GM23248 (cell line): ENCODE data around the gene CNKSR1. TPM values are rescaled to one million over a fixed set of nuclear protein-coding genes. Genes with fewer than 3 reads are reported as not detected.

ENCODE experiments used
- DNase-seq: peaks from one replicate; pipeline ENCODE4 v3.0.0-alpha.2; 2015
- H2AFZ ChIP-seq: fragments of 200-600 bp; sonication (generic); 2 replicates; pipeline ENCODE4 v1.6.1; 2016; ENCODE audit warnings: antibody characterized with exemption
- H3F3A ChIP-seq: fragments of 200-600 bp; sonication (generic); 2 replicates; pipeline ENCODE4 v1.6.1; 2016; ENCODE audit warnings: mild to moderate bottlenecking, antibody characterized with exemption, mixed run types; ENCODE audit not compliant: insufficient read depth
- H3K27ac ChIP-seq: fragments of 200-600 bp; sonication (generic); 2 replicates; pipeline ENCODE4 v1.5.1; 2016; ENCODE audit warnings: mild to moderate bottlenecking
- H3K27me3 ChIP-seq: fragments of 200-600 bp; sonication (generic); replicated peaks from 2 replicates; pipeline ENCODE4 v1.6.1; 2016; ENCODE audit warnings: mild to moderate bottlenecking; ENCODE audit not compliant: insufficient read depth
- H3K36me3 ChIP-seq: fragments of 200-600 bp; sonication (generic); 2 replicates; pipeline ENCODE4 v1.6.1; 2016; ENCODE audit warnings: low read depth, mild to moderate bottlenecking
- H3K4me1 ChIP-seq: fragments of 200-600 bp; sonication (generic); 2 replicates; pipeline ENCODE4 v1.6.1; 2016; ENCODE audit warnings: mild to moderate bottlenecking; ENCODE audit not compliant: insufficient read depth
- H3K4me2 ChIP-seq: fragments of 200-600 bp; sonication (generic); one replicate; pipeline ENCODE4 v1.6.1; 2016; ENCODE audit warnings: mild to moderate bottlenecking; ENCODE audit not compliant: unreplicated experiment
- H3K4me3 ChIP-seq: fragments of 200-600 bp; sonication (generic); 2 replicates; pipeline ENCODE4 v1.5.1; 2016; ENCODE audit warnings: mild to moderate bottlenecking
- H3K79me2 ChIP-seq: fragments of 200-600 bp; sonication (generic); 2 replicates; pipeline ENCODE4 v1.6.1; 2016; ENCODE audit warnings: mild to moderate bottlenecking; ENCODE audit not compliant: insufficient read depth
- H3K9ac ChIP-seq: fragments of 200-600 bp; sonication (generic); 2 replicates; pipeline ENCODE4 v1.6.1; 2016; ENCODE audit warnings: mild to moderate bottlenecking
- H3K9me2 ChIP-seq: fragments of 200-600 bp; sonication (generic); 2 replicates; pipeline ENCODE4 v1.6.1; 2016; ENCODE audit warnings: mixed run types, mild to moderate bottlenecking, moderate library complexity; ENCODE audit not compliant: insufficient read depth
- H3K9me3 ChIP-seq: fragments of 200-600 bp; sonication (generic); one replicate; pipeline ENCODE4 v1.6.1; 2017; ENCODE audit warnings: low read depth
- H4K20me1 ChIP-seq: fragments of 200-600 bp; sonication (generic); 2 replicates; pipeline ENCODE4 v1.6.0; 2016; ENCODE audit not compliant: insufficient read depth
- EZH2 ChIP-seq: fragments of 200-600 bp; sonication (generic); IDR thresholded peaks from 2 replicates; pipeline ENCODE4 v1.6.1; 2018; ENCODE audit warnings: antibody characterized with exemption, mild to moderate bottlenecking; ENCODE audit not compliant: insufficient read depth, poor library complexity, severe bottlenecking
- EZH2phosphoT487 ChIP-seq: fragments of 200-600 bp; sonication (generic); IDR thresholded peaks from 2 replicates; pipeline ENCODE4 v1.6.1; 2018; ENCODE audit warnings: antibody characterized with exemption, moderate library complexity, mild to moderate bottlenecking, low read depth; ENCODE audit not compliant: insufficient read depth
- WGBS, 2 experiments: methylation state at CpG; one replicate each; pipeline ENCODE4 v1.1.6; 2015 to 2017; ENCODE audit warnings: low lambda C conversion rate in 2 of 2, low coverage in 1 of 2; ENCODE audit errors: missing lambda C conversion rate in 2 of 2; 5-methylcytosine and 5-hydroxymethylcytosine counted together
- in situ Hi-C: fragments of 300-500 bp; cut with MboI; formaldehyde crosslinking; loops from 2 replicates; pipeline ENCODE4 v1.15.0; 2020
- polyA plus RNA-seq: library from polyadenylated mRNA; unstranded; fragments of >200 nt; fragmentation: Nextera tagmentation; extraction: Ambion mirVana; gene quantifications from 2 replicates; pipeline ENCODE4 v1.2.1, GENCODE V29; 2016
- total RNA-seq: library from RNA; depleted of rRNA; stranded (reverse); fragments of >200 nt; shearing (Covaris generic); gene quantifications from 2 replicates; pipeline ENCODE4 v1.2.3, GENCODE V29; 2014

Gene CNKSR1
- total and polyA plus RNA-seq, 2 experiments from 2014 or later, result not detected

GRCh38 chr1:26170472-26170821, 6.8 kb upstream of the CNKSR1 start:
- WGBS, 2 experiments, result 71 to 72% methylated on average over 8 to 9 of the region's 9 CpGs
- no peak overlapping the region for H3K27ac ChIP-seq
- peak overlapping the region; percentile 94 for H2AFZ ChIP-seq

GRCh38 chr1:26171084-26172072, 5.9 kb upstream of the CNKSR1 start, which contains the start of gene ZNF593OS:
TSS of gene ZNF593OS (minus strand) at chr1:26171832. CDS start at chr1:26171661, 171 bp downstream.
- H3F3A ChIP-seq, result no peaks in the 10 kb centered on the region
- in situ Hi-C loops, result no loop called here
- no peak within 1 kb of the TSS for H3K9ac ChIP-seq
- peaks cover 14% of the 10 kb centered on the region; the same call in 1 of the 2 replicates for H3K79me2 ChIP-seq
- H3K9me2 ChIP-seq, result no peaks in the 10 kb centered on the region
- H3K36me3 ChIP-seq, result no peaks in the 10 kb centered on the region
- no peaks in the 10 kb centered on the region for H3K4me1 ChIP-seq
- H2AFZ ChIP-seq, result no peak within 1 kb of the TSS
- no peaks in the 10 kb centered on the region for H3K9me3 ChIP-seq
- no peaks in the 10 kb centered on the region for H4K20me1 ChIP-seq
- H3K27me3 ChIP-seq, result no peaks in the 10 kb centered on the region
- no peak for DNase-seq
- no peak within 1 kb of the TSS for H3K27ac ChIP-seq
- no peak for TF ChIP-seq EZH2phosphoT487
- TF ChIP-seq EZH2, result no peak
- H3K4me2 ChIP-seq, result peak within 1 kb of the TSS; percentile 98
- WGBS, 2 experiments, result 95 to 96% methylated on average over 34 of the region's 34 CpGs
- H3K4me3 ChIP-seq, result peak within 1 kb of the TSS; percentile 96

More at GRCh38 chr1:26170472-26170821, 6.8 kb upstream of the CNKSR1 start:
- Histone ChIP-seq H3K4me2 (peak overlapping the region; percentile 98), H4K20me1 (no peaks in the 10 kb centered on the region), H3K79me2 (peaks cover 14% of the 10 kb centered on the region; the same call in 1 of the 2 replicates), H3K36me3 (no peaks in the 10 kb centered on the region), H3K9me3 (no peaks in the 10 kb centered on the region), H3K9me2 (no peaks in the 10 kb centered on the region), H3K4me1 (no peaks in the 10 kb centered on the region), H3K27me3 (no peaks in the 10 kb centered on the region), H3F3A (no peaks in the 10 kb centered on the region), H3K4me3 (peak overlapping the region; percentile 96), H3K9ac (peak overlapping the region; percentile 93)
- in situ Hi-C loops, result no loop called here
- DNase-seq, result peak; percentile 14
- no peak for TF ChIP-seq EZH2phosphoT487
- TF ChIP-seq EZH2, result no peak

- H3K27ac ChIP-seq, result no peak overlapping the region
- no peak overlapping the region for H3K4me3 ChIP-seq
- H4K20me1 ChIP-seq, result no peaks in the 10 kb centered on the region
- H3K36me3 ChIP-seq, result no peaks in the 10 kb centered on the region
- DNase-seq, result no peak
- peaks cover 9% of the 10 kb centered on the region; the same call in 1 of the 2 replicates for H3K79me2 ChIP-seq
- no peak for TF ChIP-seq EZH2
- no peak for TF ChIP-seq EZH2phosphoT487
- no peaks in the 10 kb centered on the region for H3F3A ChIP-seq
- H3K9me2 ChIP-seq, result no peaks in the 10 kb centered on the region
- H3K4me2 ChIP-seq, result no peak overlapping the region
- H3K4me1 ChIP-seq, result no peaks in the 10 kb centered on the region
- H2AFZ ChIP-seq, result no peak overlapping the region
- H3K27me3 ChIP-seq, result no peaks in the 10 kb centered on the region
- H3K9me3 ChIP-seq, result no peaks in the 10 kb centered on the region
- no peak overlapping the region for H3K9ac ChIP-seq
- in situ Hi-C loops, result no loop called here
- 90 to 92% methylated on average over 7 to 8 of the region's 8 CpGs for WGBS, 2 experiments
These were observed 1.9 kb upstream of the CNKSR1 start for GRCh38 chr1:26175346-26175745.

- Histone ChIP-seq H3K27ac (no peak overlapping the region), H3K36me3 (no peaks in the 10 kb centered on the region), H2AFZ (no peak overlapping the region), H3K4me3 (no peak overlapping the region), H3K79me2 (no peaks in the 10 kb centered on the region), H3K9me2 (no peaks in the 10 kb centered on the region), H3K9me3 (no peaks in the 10 kb centered on the region), H3K4me1 (no peaks in the 10 kb centered on the region), H3K9ac (no peak overlapping the region), H4K20me1 (no peaks in the 10 kb centered on the region), H3K27me3 (no peaks in the 10 kb centered on the region), H3F3A (no peaks in the 10 kb centered on the region), H3K4me2 (no peak overlapping the region)
- no peak for TF ChIP-seq EZH2
- TF ChIP-seq EZH2phosphoT487, result no peak
- in situ Hi-C loops, result no loop called here
- 41 to 72% methylated on average over 4 of the region's 4 CpGs for WGBS, 2 experiments
- no peak for DNase-seq
These were observed 2.8 kb downstream of the CNKSR1 start for GRCh38 chr1:26180010-26180506.
